DND-41 (cell line): ENCODE results near the gene FAM120C.

ENCODE experiments used
- ATAC-seq: fragments of 200-7000 bp; cut with Tn5 transposase; 3 replicates; pipeline ENCODE4 v1.9.1; 2021; ENCODE audit warnings: low read depth; ENCODE audit not compliant: insufficient read depth
- DNase-seq: peaks from one replicate; pipeline ENCODE4 v3.0.0-alpha.2; 2020
- H2AFZ ChIP-seq: 2 replicates; pipeline ENCODE4 v1.6.0; 2012; ENCODE audit warnings: low read depth, low read length
- H3K27ac ChIP-seq: 2 replicates; pipeline ENCODE4 v1.5.1; 2012; ENCODE audit warnings: low read length, inconsistent platforms
- H3K27me3 ChIP-seq: fragments of 200-600 bp; sonication (generic); 2 replicates; pipeline ENCODE4 v1.6.0; 2012; ENCODE audit warnings: low read length, mild to moderate bottlenecking, inconsistent platforms; ENCODE audit not compliant: insufficient read depth, poor library complexity
- H3K36me3 ChIP-seq: 2 replicates; pipeline ENCODE4 v1.5.1; 2012; ENCODE audit warnings: low read length, inconsistent platforms; ENCODE audit not compliant: insufficient read depth
- H3K4me1 ChIP-seq: 2 replicates; pipeline ENCODE4 v1.5.1; 2012; ENCODE audit warnings: mild to moderate bottlenecking, low read length; ENCODE audit not compliant: insufficient read depth
- H3K4me2 ChIP-seq: 2 replicates; pipeline ENCODE4 v1.6.0; 2012; ENCODE audit warnings: mild to moderate bottlenecking, moderate library complexity, low read length, inconsistent platforms; ENCODE audit not compliant: insufficient read depth
- H3K4me3 ChIP-seq, 2 experiments: fragments of 200-600 bp in 1 of 2; shearing (Covaris generic) in 1 of 2; 2 replicates each; pipeline ENCODE4 v1.5.1; 2012 to 2016; ENCODE audit warnings: inconsistent platforms in 2 of 2, low read length in 2 of 2, mild to moderate bottlenecking in 2 of 2, low read depth in 1 of 2, moderate library complexity in 1 of 2
- H3K79me2 ChIP-seq: 2 replicates; pipeline ENCODE4 v1.6.0; 2012; ENCODE audit warnings: low read length, inconsistent platforms; ENCODE audit not compliant: insufficient read depth
- H3K9ac ChIP-seq: 2 replicates; pipeline ENCODE4 v1.6.0; 2012; ENCODE audit warnings: low read depth, mild to moderate bottlenecking, inconsistent platforms, low read length, moderate library complexity
- H3K9me3 ChIP-seq: 2 replicates; pipeline ENCODE4 v1.5.1; 2012; ENCODE audit warnings: low read length, moderate library complexity, mild to moderate bottlenecking, inconsistent platforms; ENCODE audit not compliant: insufficient read depth, severe bottlenecking
- H4K20me1 ChIP-seq: 2 replicates; pipeline ENCODE4 v1.6.0; 2012; ENCODE audit warnings: low read length; ENCODE audit not compliant: insufficient read depth
- EZH2 ChIP-seq: IDR thresholded peaks from 3 replicates; pipeline ENCODE4 v1.6.1; 2012; ENCODE audit warnings: borderline replicate concordance, low read depth, mild to moderate bottlenecking, moderate library complexity, low read length, inconsistent platforms; ENCODE audit not compliant: severe bottlenecking
- TF ChIP-seq, protein P1 (sequence below): IDR thresholded peaks from 2 replicates; pipeline ENCODE4 v1.5.1; 2012; ENCODE audit warnings: borderline replicate concordance, low read length, moderate library complexity, mild to moderate bottlenecking; ENCODE audit not compliant: poor library complexity, severe bottlenecking; ENCODE audit errors: extremely low read depth

The FAM120C gene

DNA sequence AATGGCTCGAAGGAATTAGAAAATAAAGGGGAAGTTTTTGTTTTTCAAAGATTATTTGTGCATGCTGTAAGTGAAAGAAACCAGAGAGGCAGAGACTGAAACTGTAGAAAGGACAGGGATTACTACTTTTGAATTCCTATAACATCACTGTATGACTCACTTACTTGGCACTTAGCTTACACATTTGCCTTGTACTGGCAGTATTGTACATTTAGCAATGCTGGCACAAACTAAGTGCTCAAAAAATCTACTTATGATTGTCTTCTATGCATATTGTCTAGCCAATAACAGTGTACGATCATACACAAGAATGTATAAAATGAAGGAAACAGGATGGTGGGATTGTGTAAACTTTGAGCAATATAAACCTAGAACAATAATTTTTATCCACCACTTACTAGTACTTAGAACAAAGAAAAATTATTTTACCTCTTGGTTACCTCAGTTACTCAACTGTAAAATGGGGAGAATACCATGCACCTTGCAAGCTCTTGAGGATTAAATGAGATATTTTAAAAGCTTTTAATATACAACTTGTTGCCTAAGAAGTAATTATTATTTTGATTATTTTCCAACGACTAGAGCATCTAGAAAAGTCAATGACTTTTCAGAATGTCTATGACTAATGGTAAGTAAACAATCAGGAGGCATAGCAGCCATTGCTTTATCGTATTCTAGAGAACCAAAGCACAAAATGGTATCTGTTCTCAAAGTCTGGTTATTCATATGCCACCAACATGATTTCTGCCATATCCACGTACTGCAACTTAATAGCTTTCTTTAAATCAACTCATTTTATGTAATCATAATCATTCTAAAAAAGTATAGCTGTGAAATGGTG lies 4.7 kb downstream of the FAM120C start:
- peaks cover 76% of the 10 kb centered on the region for H4K20me1 ChIP-seq
- DNase-seq (no peak), ATAC-seq (no peak)
- H2AFZ ChIP-seq, result no peak overlapping the region
- H3K36me3 ChIP-seq, result peaks cover 64% of the 10 kb centered on the region
- TF ChIP-seq EZH2, result no peak
- TF ChIP-seq, protein P1, sequence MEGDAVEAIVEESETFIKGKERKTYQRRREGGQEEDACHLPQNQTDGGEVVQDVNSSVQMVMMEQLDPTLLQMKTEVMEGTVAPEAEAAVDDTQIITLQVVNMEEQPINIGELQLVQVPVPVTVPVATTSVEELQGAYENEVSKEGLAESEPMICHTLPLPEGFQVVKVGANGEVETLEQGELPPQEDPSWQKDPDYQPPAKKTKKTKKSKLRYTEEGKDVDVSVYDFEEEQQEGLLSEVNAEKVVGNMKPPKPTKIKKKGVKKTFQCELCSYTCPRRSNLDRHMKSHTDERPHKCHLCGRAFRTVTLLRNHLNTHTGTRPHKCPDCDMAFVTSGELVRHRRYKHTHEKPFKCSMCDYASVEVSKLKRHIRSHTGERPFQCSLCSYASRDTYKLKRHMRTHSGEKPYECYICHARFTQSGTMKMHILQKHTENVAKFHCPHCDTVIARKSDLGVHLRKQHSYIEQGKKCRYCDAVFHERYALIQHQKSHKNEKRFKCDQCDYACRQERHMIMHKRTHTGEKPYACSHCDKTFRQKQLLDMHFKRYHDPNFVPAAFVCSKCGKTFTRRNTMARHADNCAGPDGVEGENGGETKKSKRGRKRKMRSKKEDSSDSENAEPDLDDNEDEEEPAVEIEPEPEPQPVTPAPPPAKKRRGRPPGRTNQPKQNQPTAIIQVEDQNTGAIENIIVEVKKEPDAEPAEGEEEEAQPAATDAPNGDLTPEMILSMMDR, result no peak
- peaks cover 35% of the 10 kb centered on the region for H3K4me1 ChIP-seq
- no peaks in the 10 kb centered on the region for H3K27me3 ChIP-seq
- H3K4me2 ChIP-seq, result peak overlapping the region; percentile 93; the same call in 1 of the 2 replicates
- peaks cover 93% of the 10 kb centered on the region for H3K79me2 ChIP-seq
- H3K9ac ChIP-seq, result no peak overlapping the region
- no peak overlapping the region; a peak in 1 of 4 replicates for H3K4me3 ChIP-seq
- H3K27ac ChIP-seq, result no peak overlapping the region
- no peaks in the 10 kb centered on the region for H3K9me3 ChIP-seq

DNA sequence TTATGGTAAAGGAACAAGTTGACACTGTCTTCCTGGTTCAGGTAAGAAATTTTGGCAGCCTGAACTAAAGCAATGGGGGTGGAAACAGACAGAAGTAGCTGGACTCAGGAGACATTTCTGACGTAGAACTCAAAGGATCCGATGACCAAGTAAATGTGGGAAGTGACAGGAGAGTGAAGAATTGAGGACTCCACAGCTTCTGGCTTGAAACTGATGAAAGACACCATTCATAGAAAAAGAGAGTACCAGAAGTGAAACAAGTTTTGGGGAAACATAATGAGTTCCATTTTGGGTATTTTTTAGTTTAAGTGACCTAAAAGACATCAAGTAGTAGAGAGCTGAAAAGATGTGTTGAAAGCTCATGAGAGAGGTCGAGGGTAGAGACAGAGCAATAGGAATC lies 5.7 kb downstream of the FAM120C start:
- no peak for DNase-seq
- Histone ChIP-seq H3K36me3 (peaks cover 65% of the 10 kb centered on the region), H3K9me3 (no peaks in the 10 kb centered on the region), H3K4me2 (no peak overlapping the region), H3K79me2 (peaks cover 87% of the 10 kb centered on the region), H3K27ac (no peak overlapping the region), H3K4me1 (peaks cover 35% of the 10 kb centered on the region), H3K27me3 (no peaks in the 10 kb centered on the region), H2AFZ (no peak overlapping the region), H3K4me3 (no peak overlapping the region), H4K20me1 (peaks cover 80% of the 10 kb centered on the region), H3K9ac (no peak overlapping the region)
- no peak for ATAC-seq
- no peak for TF ChIP-seq EZH2
- TF ChIP-seq, protein P1, result no peak

DNA sequence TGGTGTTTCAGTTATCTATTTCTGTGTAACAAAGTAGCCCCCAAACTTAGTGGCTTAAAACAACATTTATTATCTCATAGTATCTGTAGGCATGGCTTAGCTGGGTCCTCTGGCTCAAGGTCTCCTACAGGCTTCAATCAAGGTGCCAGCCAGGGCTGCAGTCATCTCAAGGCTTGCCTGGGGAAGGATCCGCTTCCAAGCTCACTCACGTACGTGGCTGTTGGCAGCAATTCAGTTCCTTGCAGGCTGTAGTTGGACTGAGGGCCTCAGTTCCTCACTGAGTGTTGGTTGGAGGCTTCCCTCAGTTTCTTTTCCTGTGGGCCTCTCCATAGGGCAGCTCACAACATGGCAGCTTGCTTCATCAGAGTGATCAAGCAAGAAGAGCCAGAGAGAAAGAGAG lies 9.3 kb downstream of the FAM120C start:
- H3K27ac ChIP-seq, result no peak overlapping the region
- H3K9ac ChIP-seq, result no peak overlapping the region
- peaks cover 5% of the 10 kb centered on the region; the same call in 1 of the 2 replicates for H3K4me1 ChIP-seq
- H4K20me1 ChIP-seq, result peaks cover 48% of the 10 kb centered on the region
- H2AFZ ChIP-seq, result no peak overlapping the region
- peaks cover 41% of the 10 kb centered on the region for H3K36me3 ChIP-seq
- ATAC-seq (no peak), DNase-seq (no peak)
- no peak overlapping the region for H3K4me3 ChIP-seq
- H3K79me2 ChIP-seq, result peaks cover 52% of the 10 kb centered on the region
- H3K9me3 ChIP-seq, result no peaks in the 10 kb centered on the region
- H3K27me3 ChIP-seq, result no peaks in the 10 kb centered on the region
- no peak overlapping the region for H3K4me2 ChIP-seq
- TF ChIP-seq EZH2, result no peak
- TF ChIP-seq, protein P1, result no peak
